Right ventricle myocardium inferior (tissue), 1 donor: ENCODE results near the gene KTN1. TPM values are rescaled to one million over a fixed set of nuclear protein-coding genes. Genes with fewer than 3 reads are reported as not detected.

Experiments used
- ATAC-seq: fragments of 200-7000 bp; cut with Tn5 transposase; one replicate; pipeline ENCODE4 v1.9.1; 2020; ENCODE audit warnings: mild to moderate bottlenecking, moderate library complexity
- DNase-seq: peaks from one replicate; pipeline ENCODE4 v3.0.0; 2021; ENCODE audit errors: missing footprints
- intact Hi-C: fragments of 100-400 bp; cut with DNase I; formaldehyde crosslinking; loops from one replicate; pipeline ENCODE4 v1.11.0; 2022
- total RNA-seq: library from RNA; stranded (reverse); fragmentation: NEBNext Ultra II Directional; extraction: Animal tissue kit (Norgen Biotek cat#: 25700); gene quantifications from one replicate; pipeline ENCODE4 v1.2.1, GENCODE V29; 2021
- donor health status: DM: no; HTN: yes; CAD: no; lungs with severe emphysema.

The KTN1 gene
- total RNA-seq, 1 donor from 2014 or later: 288 TPM

GRCh38 chr14:55724736-55725135, 144.7 kb downstream of the KTN1 start:
- ATAC-seq: no peak
- intact Hi-C loops: no loop called here

GRCh38 chr14:55730592-55731310, 150.7 kb downstream of the KTN1 start:
- DNase-seq: no peak
- ATAC-seq: no peak
- intact Hi-C loops: loop anchor here (10.0 kb wide), 1 partner anchor 614 kb away; no protein-coding TSS in a partner anchor

More at GRCh38 chr14:55724736-55725135, 144.7 kb downstream of the KTN1 start:
- DNase-seq: no peak

GRCh38 chr14:55731311-55731872, 151.4 kb downstream of the KTN1 start:
- no peak for DNase-seq
- intact Hi-C loops: loop anchor here (10.0 kb wide), 1 partner anchor 613 kb away; no protein-coding TSS in a partner anchor
- ATAC-seq: no peak

GRCh38 chr14:55731881-55732498, 152.0 kb downstream of the KTN1 start:
- no peak for ATAC-seq
- no peak for DNase-seq
- intact Hi-C loops: loop anchor here (10.0 kb wide), 1 partner anchor 613 kb away; no protein-coding TSS in a partner anchor

GRCh38 chr14:55733599-55733998, 153.6 kb downstream of the KTN1 start:
- intact Hi-C loops: loop anchor here (10.0 kb wide), 1 partner anchor 611 kb away; no protein-coding TSS in a partner anchor
- DNase-seq (no peak), ATAC-seq (no peak)

Other genes starting within 250 kb of the KTN1 start
- 12.8 TPM for gene ATG14, start 168.4 kb upstream of the KTN1 start, total RNA-seq
- not detected for gene TBPL2, start 139.6 kb upstream of the KTN1 start, total RNA-seq